Small intestine (tissue), 7 donors: ENCODE measurements around the gene PARD6A. TPM values are rescaled to one million over a fixed set of nuclear protein-coding genes. Genes with fewer than 3 reads are reported as not detected.
"Not testable (repeated sequence)": the region's sequence is repeated elsewhere in the genome, so short reads cannot be mapped to it uniquely, and the experiment has no call there.

Experiments
- DNase-seq, 2 donors: peaks; one replicate each; pipeline versions ENCODE4 v3.0.0 to v3.0.0-alpha.2; 2013
- FAIRE-seq: peaks from 2 replicates; lab custom pipeline; 2012; peaks lifted over from hg19 to GRCh38; lab: Jason Lieb, UNC
- H3K27ac ChIP-seq, 3 donors: one replicate each; pipeline ENCODE4 v1.5.1; 2013; ENCODE audit warnings: low read length in 2 of 3, mild to moderate bottlenecking in 2 of 3, control low read depth in 1 of 3, inconsistent platforms in 1 of 3, low read depth in 1 of 3, moderate library complexity in 1 of 3
- H3K27me3 ChIP-seq, 3 donors: one replicate each; pipeline ENCODE4 v1.6.1; 2013; ENCODE audit warnings: low read length in 3 of 3, inconsistent platforms in 1 of 3; ENCODE audit not compliant: control insufficient read depth in 3 of 3, insufficient read depth in 3 of 3
- H3K36me3 ChIP-seq, 3 donors: one replicate each; pipeline ENCODE4 v1.6.1; 2013; ENCODE audit warnings: low read length in 3 of 3, inconsistent platforms in 1 of 3, low read depth in 1 of 3, mild to moderate bottlenecking in 1 of 3, moderate library complexity in 1 of 3; ENCODE audit not compliant: control insufficient read depth in 3 of 3, insufficient read depth in 2 of 3
- H3K4me1 ChIP-seq, 3 donors: one replicate each; pipeline ENCODE4 v1.6.1; 2013; ENCODE audit warnings: low read length in 2 of 3, inconsistent platforms in 1 of 3, low read depth in 1 of 3, mild to moderate bottlenecking in 1 of 3, moderate library complexity in 1 of 3; ENCODE audit not compliant: control insufficient read depth in 3 of 3, insufficient read depth in 2 of 3
- H3K4me3 ChIP-seq, 3 donors: one replicate each; pipeline ENCODE4 v1.5.1; 2013; ENCODE audit warnings: low read length in 3 of 3, control low read depth in 1 of 3, inconsistent platforms in 1 of 3, low read depth in 1 of 3, mild to moderate bottlenecking in 1 of 3, moderate library complexity in 1 of 3
- H3K9me3 ChIP-seq, 2 donors: one replicate each; pipeline ENCODE4 v1.6.1; 2013; ENCODE audit warnings: low read depth in 1 of 2, low read length in 1 of 2; ENCODE audit not compliant: control insufficient read depth in 2 of 2, insufficient read depth in 1 of 2
- WGBS, 3 donors: extraction: QIAGEN DNeasy Blood & Tissue Kit; methylation state at CpG; one replicate each; pipeline ENCODE4 v1.1.7; 2013; 5-methylcytosine and 5-hydroxymethylcytosine counted together
- polyA plus RNA-seq, 4 donors: library from polyadenylated mRNA; stranded (reverse) in 3 of 4; unstranded in 1 of 4; fragments of 200-250 nt in 3 of 4; fragments of 120-200 nt in 1 of 4; gene quantifications; one replicate each; pipeline versions ENCODE4 v1.2.1 to v1.2.3, GENCODE V29; 2013
- donor health status: healthy with polysubstance abuse.
- donor health status: control.
- donor health status: control.
- donor health status: Bipolar disorder and iron deficiency.
- donor health status: healthy.

Gene PARD6A
- polyA plus RNA-seq, 4 donors = 1.0 to 6.8 (median 2.7) TPM

GRCh38 chr16:67678354-67679023 lies 17.7 kb downstream of the PARD6A start:
- H3K27ac ChIP-seq = no peak overlapping the region
- H3K4me1 ChIP-seq = no peaks in the 10 kb centered on the region
- H3K36me3 ChIP-seq = peaks cover 0 to 11% (median 3%) of the 10 kb centered on the region in 3 donors
- no peak for FAIRE-seq
- no peaks in the 10 kb centered on the region for H3K9me3 ChIP-seq
- no peak overlapping the region for H3K4me3 ChIP-seq
- DNase-seq = no peak
- WGBS, 3 donors = 74 to 84% (median 81%) methylated on average over 12 of the region's 12 CpGs
- H3K27me3 ChIP-seq = peaks cover 0 to 35% (median 0%) of the 10 kb centered on the region in 3 donors

GRCh38 chr16:67679935-67680897 lies 19.5 kb downstream of the PARD6A start:
- Histone ChIP-seq H3K36me3 (peaks cover 0 to 9% (median 3%) of the 10 kb centered on the region in 3 donors), H3K27ac (no peak overlapping the region), H3K4me1 (no peaks in the 10 kb centered on the region), H3K9me3 (no peaks in the 10 kb centered on the region), H3K27me3 (peaks cover 0 to 36% (median 0%) of the 10 kb centered on the region in 3 donors), H3K4me3 (no peak overlapping the region)
- WGBS, 3 donors = 91 to 96% (median 93%) methylated on average over 10 of the region's 10 CpGs
- no peak for FAIRE-seq
- no peak for DNase-seq

GRCh38 chr16:67683767-67684166 lies 23.0 kb downstream of the PARD6A start:
- no peaks in the 10 kb centered on the region for H3K4me1 ChIP-seq
- no peak overlapping the region for H3K27ac ChIP-seq
- DNase-seq (no peak), FAIRE-seq (no peak)
- peaks cover 0 to 8% (median 3%) of the 10 kb centered on the region in 3 donors for H3K36me3 ChIP-seq
- H3K4me3 ChIP-seq = no peak overlapping the region
- H3K27me3 ChIP-seq = peaks cover 0 to 28% (median 0%) of the 10 kb centered on the region in 3 donors
- no peaks in the 10 kb centered on the region for H3K9me3 ChIP-seq
- WGBS, 3 donors = 94 to 98% (median 97%) methylated on average over 4 of the region's 4 CpGs

GRCh38 chr16:67685388-67686112 lies 24.8 kb downstream of the PARD6A start:
- no peak for FAIRE-seq
- no peaks in the 10 kb centered on the region for H3K9me3 ChIP-seq
- H3K4me3 ChIP-seq = no peak overlapping the region
- no peak for DNase-seq
- peaks cover 0 to 8% (median 3%) of the 10 kb centered on the region in 3 donors for H3K36me3 ChIP-seq
- H3K27me3 ChIP-seq = peaks cover 0 to 32% (median 0%) of the 10 kb centered on the region in 3 donors
- H3K4me1 ChIP-seq = no peaks in the 10 kb centered on the region
- WGBS, 3 donors = 87 to 93% (median 89%) methylated on average over 17 of the region's 17 CpGs
- peak overlapping the region in 1 of 3 donors; percentile 47 for H3K27ac ChIP-seq

GRCh38 chr16:67693517-67694285 lies 32.9 kb downstream of the PARD6A start:
- DNase-seq, H3K4me3 ChIP-seq, H3K27ac ChIP-seq, H3K9me3 ChIP-seq, H3K36me3 ChIP-seq, FAIRE-seq: not testable (repeated sequence)
- Histone ChIP-seq H3K27me3 (peaks cover 0 to 24% (median 0%) of the 10 kb centered on the region in 3 donors), H3K4me1 (peaks cover 0 to 13% (median 3%) of the 10 kb centered on the region in 3 donors)
- WGBS, 3 donors = 94 to 97% (median 94%) methylated on average over 8 of the region's 8 CpGs

GRCh38 chr16:67694611-67695010 lies 33.9 kb downstream of the PARD6A start:
- Histone ChIP-seq H3K36me3 (no peaks in the 10 kb centered on the region), H3K9me3 (peaks cover 0 to 6% of the 10 kb centered on the region in 2 donors), H3K4me1 (peaks cover 0 to 13% (median 3%) of the 10 kb centered on the region in 3 donors), H3K27ac (no peak overlapping the region), H3K27me3 (peaks cover 0 to 22% (median 0%) of the 10 kb centered on the region in 3 donors), H3K4me3 (no peak overlapping the region)
- no peak for FAIRE-seq
- 64 to 79% (median 71%) methylated on average over 2 of the region's 2 CpGs for WGBS, 3 donors
- DNase-seq = no peak

GRCh38 chr16:67697422-67698185 lies 36.8 kb downstream of the PARD6A start:
- peaks cover 0 to 21% (median 0%) of the 10 kb centered on the region in 3 donors for H3K27me3 ChIP-seq
- peak; percentile 75 to 92 for DNase-seq
- no peak for FAIRE-seq

More at GRCh38 chr16:67697422-67698185, 36.8 kb downstream of the PARD6A start:
- no peaks in the 10 kb centered on the region for H3K36me3 ChIP-seq
- H3K27ac ChIP-seq = peak overlapping the region in 2 of 3 donors; percentile 28 to 59
- 21 to 60% (median 50%) methylated on average over 4 of the region's 4 CpGs for WGBS, 3 donors
- H3K4me3 ChIP-seq = no peak overlapping the region
- peaks cover 0 to 13% (median 3%) of the 10 kb centered on the region in 3 donors for H3K4me1 ChIP-seq
- H3K9me3 ChIP-seq = peaks cover 0 to 10% of the 10 kb centered on the region in 2 donors
